ENCODE data around the gene CRYGN. TPM values are rescaled to one million over a fixed set of nuclear protein-coding genes. Genes with fewer than 3 reads are reported as not detected.

Gene CRYGN
- polyA plus RNA-seq, 3 donors = not detected

GRCh38 chr7:151483711-151483983 is 43.7 kb upstream of the CRYGN start:
- intact Hi-C loops (cut with micrococcal nuclease) = no loop called here
- no peak overlapping the region for H3K4me2 ChIP-seq (replicated peaks; ENCODE audit: extremely low read depth, low read length, poor library complexity, severe bottlenecking)
- peaks cover 75% of the 10 kb centered on the region for H4K20me1 ChIP-seq (ENCODE audit: insufficient read depth, low read length)

GRCh38 chr7:151482883-151483710 is 43.2 kb upstream of the CRYGN start:
- H3K4me1 Mint-ChIP-seq = peaks cover 17% of the 10 kb centered on the region
- Histone ChIP-seq H3K9me3 (replicated peaks in 1 of 2; ENCODE audit: control insufficient read depth in 1 of 2, insufficient read depth in 1 of 2, low read length in 2 of 2) (no peaks in the 10 kb centered on the region), H3K4me2 (replicated peaks; ENCODE audit: extremely low read depth, low read length, poor library complexity, severe bottlenecking) (no peak overlapping the region), H4K20me1 (ENCODE audit: insufficient read depth, low read length) (peaks cover 78% of the 10 kb centered on the region), H3K4me1 (ENCODE audit: control insufficient read depth in 1 of 2, insufficient read depth in 2 of 2, low read length in 2 of 2) (peaks cover 14 to 24% of the 10 kb centered on the region in 2 donors), H3K27me3 (ENCODE audit: control insufficient read depth in 2 of 2, insufficient read depth in 2 of 2, low read length in 2 of 2) (no peaks in the 10 kb centered on the region), H3K9ac (ENCODE audit: insufficient read depth, low read length, poor library complexity, severe bottlenecking) (no peak overlapping the region), H3K27ac (ENCODE audit: low read depth in 1 of 2, low read length in 2 of 2) (peak overlapping the region in 1 of 2 donors; percentile 11), H3K4me3 (replicated peaks in 1 of 3; ENCODE audit: low read depth in 2 of 3, low read length in 3 of 3) (no peak overlapping the region), H3K36me3 (replicated peaks in 1 of 2; ENCODE audit: control insufficient read depth in 1 of 2, insufficient read depth in 2 of 2, low read length in 2 of 2) (peaks cover 54 to 88% of the 10 kb centered on the region in 2 donors), H3K79me2 (ENCODE audit: insufficient read depth, low read length) (peaks cover 90% of the 10 kb centered on the region), H2AFZ (ENCODE audit: insufficient read depth, low read depth, low read length, poor library complexity, severe bottlenecking) (no peak overlapping the region)
- intact Hi-C loops (cut with micrococcal nuclease) = no loop called here
- no peak overlapping the region for H3K4me3 Mint-ChIP-seq
- no peak for DNase-seq
- WGBS (ENCODE audit: insufficient coverage) = 100% methylated on average over 2 of the region's 8 CpGs
- H3K27ac Mint-ChIP-seq = peak overlapping the region in 5 of 7 donors; percentile 6 to 45 (median 16)
- H3K27me3 Mint-ChIP-seq (ENCODE audit: low read depth in 3 of 3) = no peaks in the 10 kb centered on the region
- no peak for TF ChIP-seq CTCF (IDR thresholded peaks at IDR 0.05)
- peaks cover 0 to 2% (median 0%) of the 10 kb centered on the region in 7 donors for H3K9me3 Mint-ChIP-seq
- peaks cover 68 to 76% of the 10 kb centered on the region in 2 donors for H3K36me3 Mint-ChIP-seq

More at GRCh38 chr7:151483711-151483983, 43.7 kb upstream of the CRYGN start:
- no peak overlapping the region for H2AFZ ChIP-seq (ENCODE audit: insufficient read depth, low read depth, low read length, poor library complexity, severe bottlenecking)
- H3K4me1 Mint-ChIP-seq = peaks cover 17% of the 10 kb centered on the region
- H3K36me3 Mint-ChIP-seq = peaks cover 73 to 80% of the 10 kb centered on the region in 2 donors
- no peak overlapping the region for H3K4me3 Mint-ChIP-seq
- DNase-seq = no peak
- H3K79me2 ChIP-seq (ENCODE audit: insufficient read depth, low read length) = peaks cover 91% of the 10 kb centered on the region
- peak overlapping the region in 1 of 7 donors; percentile 45 for H3K27ac Mint-ChIP-seq
- H3K27me3 Mint-ChIP-seq (ENCODE audit: low read depth in 3 of 3) = no peaks in the 10 kb centered on the region
- peaks cover 0 to 2% (median 0%) of the 10 kb centered on the region in 7 donors for H3K9me3 Mint-ChIP-seq
- WGBS (ENCODE audit: insufficient coverage) = no CpG with 5 or more reads among the region's 1 CpG
- H3K27ac ChIP-seq (ENCODE audit: low read depth in 1 of 2, low read length in 2 of 2) = peak overlapping the region in 1 of 2 donors; percentile 11
- H3K4me3 ChIP-seq (replicated peaks in 1 of 3; ENCODE audit: low read depth in 2 of 3, low read length in 3 of 3) = no peak overlapping the region
- no peaks in the 10 kb centered on the region for H3K9me3 ChIP-seq (replicated peaks in 1 of 2; ENCODE audit: control insufficient read depth in 1 of 2, insufficient read depth in 1 of 2, low read length in 2 of 2)
- TF ChIP-seq CTCF (IDR thresholded peaks at IDR 0.05) = no peak
- no peak overlapping the region for H3K9ac ChIP-seq (ENCODE audit: insufficient read depth, low read length, poor library complexity, severe bottlenecking)
- peaks cover 14 to 24% of the 10 kb centered on the region in 2 donors for H3K4me1 ChIP-seq (ENCODE audit: control insufficient read depth in 1 of 2, insufficient read depth in 2 of 2, low read length in 2 of 2)
- H3K36me3 ChIP-seq (replicated peaks in 1 of 2; ENCODE audit: control insufficient read depth in 1 of 2, insufficient read depth in 2 of 2, low read length in 2 of 2) = peaks cover 60 to 90% of the 10 kb centered on the region in 2 donors
- H3K27me3 ChIP-seq (ENCODE audit: control insufficient read depth in 2 of 2, insufficient read depth in 2 of 2, low read length in 2 of 2) = no peaks in the 10 kb centered on the region
